ENCODE measurements around the gene GIGYF1. TPM values are rescaled to one million over a fixed set of nuclear protein-coding genes. Genes with fewer than 3 reads are reported as not detected.

Gene GIGYF1
- total RNA-seq, 1 donor from 2014 or later, result 53.8 TPM

- Mint-ChIP-seq H3K9me3 (no peaks in the 10 kb centered on the region), H3K36me3 (ENCODE audit: low read depth) (no peaks in the 10 kb centered on the region), H3K27ac (no peak overlapping the region), H3K4me1 (ENCODE audit: low read depth) (no peaks in the 10 kb centered on the region), H3K4me3 (no peak overlapping the region), H3K27me3 (ENCODE audit: insufficient read depth) (peaks cover 4% of the 10 kb centered on the region)
- intact Hi-C loops (cut with micrococcal nuclease), result no loop called here
- no peak for DNase-seq (ENCODE audit: low spot score)
Measured at GRCh38 chr7:100641860-100642533, 52.1 kb downstream of the GIGYF1 start.

- no peak for DNase-seq (ENCODE audit: low spot score)
- Mint-ChIP-seq H3K36me3 (ENCODE audit: low read depth) (no peaks in the 10 kb centered on the region), H3K9me3 (no peaks in the 10 kb centered on the region), H3K4me1 (ENCODE audit: low read depth) (no peaks in the 10 kb centered on the region), H3K27ac (no peak within 1 kb of the TSS), H3K27me3 (ENCODE audit: insufficient read depth) (peaks cover 4% of the 10 kb centered on the region), H3K4me3 (no peak within 1 kb of the TSS)
- intact Hi-C loops (cut with micrococcal nuclease), result no loop called here
Measured at GRCh38 chr7:100641463-100641859, 52.6 kb downstream of the GIGYF1 start, which contains the start of gene TFR2. TSS of gene TFR2 (minus strand) at chr7:100641552. CDS start at chr7:100641509, 43 bp downstream.

DNA sequence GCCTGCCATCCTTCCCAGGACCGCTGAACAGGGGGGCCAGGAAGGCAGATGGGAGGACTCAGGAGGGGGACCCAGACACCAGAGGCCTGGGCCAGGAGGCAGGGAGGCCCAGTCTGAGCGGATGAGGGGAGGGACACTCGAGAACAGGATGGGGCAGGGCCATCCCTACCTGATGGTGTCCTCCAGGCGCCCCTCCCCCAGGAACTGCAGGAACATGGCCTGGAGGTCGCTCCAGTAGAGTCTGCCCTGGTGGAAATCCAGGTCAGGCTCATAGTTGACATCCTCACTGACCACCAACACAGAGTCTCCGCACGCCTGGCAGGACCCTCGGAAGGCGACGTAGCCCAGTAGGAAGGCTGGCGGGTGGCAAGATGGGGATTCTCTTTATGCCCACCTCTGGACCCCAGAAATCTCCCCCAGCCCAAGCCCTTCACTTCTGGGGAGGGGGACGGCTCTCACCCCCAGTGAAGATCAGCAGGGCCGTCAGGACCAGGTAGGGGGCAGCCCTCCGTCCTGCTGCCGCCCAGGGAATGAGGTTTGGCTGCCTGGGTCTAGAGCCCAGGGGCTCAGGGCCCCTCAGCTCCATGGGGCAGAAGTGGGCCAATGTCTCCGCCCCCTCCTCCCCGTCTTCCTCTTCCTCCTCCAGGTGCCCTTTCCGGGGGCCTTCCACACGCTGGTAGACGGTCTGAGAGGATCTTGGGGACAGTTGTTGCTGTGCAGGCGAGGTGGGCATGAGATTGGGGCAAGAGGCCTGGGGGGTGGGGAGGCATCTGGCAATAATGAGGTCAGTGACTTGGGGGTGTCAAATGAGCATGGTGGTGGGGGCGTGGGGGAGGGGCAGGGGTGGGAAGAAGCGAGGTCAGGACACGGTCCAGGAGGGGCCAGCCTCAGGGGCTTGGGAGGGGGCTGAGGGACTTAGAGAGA, 53.3 kb downstream of the GIGYF1 start:
- intact Hi-C loops (cut with micrococcal nuclease), result no loop called here
- no peaks in the 10 kb centered on the region for H3K9me3 Mint-ChIP-seq
- no peak for DNase-seq (ENCODE audit: low spot score)
- no peaks in the 10 kb centered on the region for H3K36me3 Mint-ChIP-seq (ENCODE audit: low read depth)
- H3K4me3 Mint-ChIP-seq, result no peak overlapping the region
- H3K4me1 Mint-ChIP-seq (ENCODE audit: low read depth), result no peaks in the 10 kb centered on the region
- H3K27me3 Mint-ChIP-seq (ENCODE audit: insufficient read depth), result peaks cover 4% of the 10 kb centered on the region
- H3K27ac Mint-ChIP-seq, result no peak overlapping the region

DNA sequence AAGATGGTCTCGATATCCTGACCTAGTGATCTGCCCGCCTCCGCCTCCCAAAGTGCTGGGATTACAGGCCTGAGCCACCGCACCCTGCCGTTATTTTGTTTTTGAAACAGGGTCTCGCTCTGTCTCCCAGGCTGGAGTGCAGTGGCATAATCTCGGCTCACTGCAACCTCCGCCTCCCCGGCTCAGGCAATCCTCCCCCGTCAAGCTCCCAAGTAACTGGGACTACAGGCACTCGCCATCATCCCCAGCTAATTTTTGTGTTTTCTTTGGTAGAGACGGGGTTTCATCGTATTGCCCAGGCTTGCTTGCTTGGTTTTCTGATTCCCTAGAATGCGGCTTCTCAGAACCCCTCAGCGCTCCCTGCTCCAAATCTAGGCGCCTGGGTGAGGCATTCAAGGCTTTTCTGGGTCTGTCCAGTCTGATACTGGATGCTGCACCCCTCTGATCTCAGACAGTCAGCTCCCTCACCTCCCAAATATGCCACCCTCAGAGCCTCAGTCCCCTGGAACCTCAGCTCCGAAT, 54.0 kb downstream of the GIGYF1 start:
- no peaks in the 10 kb centered on the region for H3K4me1 Mint-ChIP-seq (ENCODE audit: low read depth)
- intact Hi-C loops (cut with micrococcal nuclease), result no loop called here
- DNase-seq (ENCODE audit: low spot score), result no peak
- no peak overlapping the region for H3K27ac Mint-ChIP-seq
- no peaks in the 10 kb centered on the region for H3K9me3 Mint-ChIP-seq
- no peaks in the 10 kb centered on the region for H3K27me3 Mint-ChIP-seq (ENCODE audit: insufficient read depth)
- no peak overlapping the region for H3K4me3 Mint-ChIP-seq
- no peaks in the 10 kb centered on the region for H3K36me3 Mint-ChIP-seq (ENCODE audit: low read depth)

DNA sequence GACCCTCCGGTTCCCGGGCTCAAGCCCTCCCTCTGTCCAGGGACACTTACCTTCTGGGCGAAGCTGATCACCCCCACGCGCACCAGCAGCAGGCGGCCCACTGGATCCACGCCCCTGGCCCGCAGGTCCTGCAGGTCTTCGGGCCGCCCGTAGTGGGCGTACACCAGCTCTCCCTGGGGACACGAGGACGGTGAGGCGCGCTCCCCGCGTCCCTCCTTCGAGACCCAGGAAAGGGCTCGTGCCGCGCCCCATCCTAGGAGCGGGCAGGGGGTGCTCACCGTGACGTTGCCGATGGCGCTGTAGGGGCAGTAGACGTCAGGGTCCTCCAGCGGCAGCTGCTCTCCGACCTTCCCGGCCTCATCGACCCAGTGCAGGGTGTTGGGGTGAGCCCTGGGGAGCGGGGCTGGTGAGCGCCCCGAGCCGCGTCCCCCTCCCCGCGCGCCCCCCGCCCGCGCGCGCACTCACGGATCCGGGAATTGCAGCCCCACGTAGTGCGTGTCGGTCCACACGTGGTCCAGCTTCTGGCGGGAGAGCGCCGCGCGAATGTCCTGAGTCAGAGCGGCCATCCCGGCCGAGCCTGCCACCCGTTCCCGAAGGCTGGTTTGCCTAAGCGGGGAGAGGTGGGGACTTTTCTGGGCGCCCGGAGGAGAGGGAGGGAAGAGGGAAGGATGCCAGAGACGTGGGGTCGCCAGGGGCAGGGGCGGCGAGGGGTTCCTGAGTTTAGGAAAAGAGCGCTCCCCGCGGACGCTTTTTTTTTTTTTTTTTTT, 60.9 kb downstream of the GIGYF1 start:
- H3K27ac Mint-ChIP-seq, result peak overlapping the region; percentile 92
- no peaks in the 10 kb centered on the region for H3K9me3 Mint-ChIP-seq
- intact Hi-C loops (cut with micrococcal nuclease), result loop anchor here (1.0 to 5.0 kb wide), 4 partner anchors 40 to 74 kb away; partner anchors contain the start of genes FBXO24, GNB2, LRCH4 and POP7
- H3K36me3 Mint-ChIP-seq (ENCODE audit: low read depth), result peaks cover 5% of the 10 kb centered on the region
- peaks cover 21% of the 10 kb centered on the region for H3K4me1 Mint-ChIP-seq (ENCODE audit: low read depth)
- DNase-seq (ENCODE audit: low spot score), result peak; percentile 57
- peak overlapping the region; percentile 92 for H3K4me3 Mint-ChIP-seq
- no peaks in the 10 kb centered on the region for H3K27me3 Mint-ChIP-seq (ENCODE audit: insufficient read depth)

DNA sequence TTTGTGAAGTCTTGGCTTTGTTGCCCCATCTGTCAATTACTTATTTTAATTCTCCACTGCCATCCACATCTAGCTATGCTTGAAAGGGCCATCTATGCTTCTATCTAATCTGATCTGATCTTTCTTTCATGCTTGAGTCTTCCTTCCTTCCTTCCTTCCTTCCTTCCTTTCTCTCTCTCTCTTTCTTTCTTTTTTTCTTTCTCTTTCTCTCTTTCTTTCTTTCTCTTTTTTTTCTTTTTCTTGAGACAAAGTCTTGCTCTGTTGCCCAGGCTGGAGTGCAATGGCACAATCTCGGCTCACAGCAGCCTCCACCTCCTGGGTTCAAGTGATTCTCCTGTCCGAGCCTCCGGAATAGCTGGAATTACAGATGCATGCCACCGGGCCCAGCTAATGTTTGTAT, 64.0 kb downstream of the GIGYF1 start:
- Mint-ChIP-seq H3K4me1 (ENCODE audit: low read depth) (peaks cover 36% of the 10 kb centered on the region), H3K4me3 (no peak overlapping the region), H3K27me3 (ENCODE audit: insufficient read depth) (no peaks in the 10 kb centered on the region), H3K27ac (peak overlapping the region; percentile 56), H3K9me3 (no peaks in the 10 kb centered on the region), H3K36me3 (ENCODE audit: low read depth) (peaks cover 6% of the 10 kb centered on the region)
- intact Hi-C loops (cut with micrococcal nuclease), result loop anchor here (5.0 kb wide), 1 partner anchor 77 kb away; the partner anchor contains the start of gene POP7
- DNase-seq (ENCODE audit: low spot score), result no peak

Other genes with a start within 250 kb of the GIGYF1 start
- 2.8 and 2.9 TPM in 2 replicates for gene SPACDR, start 230.0 kb downstream of the GIGYF1 start, total RNA-seq
- 126 and 134 TPM in 2 replicates for gene TSC22D4, start 215.0 kb downstream of the GIGYF1 start, total RNA-seq
- gene NYAP1, start 210.3 kb downstream of the GIGYF1 start, total RNA-seq, result 0.23 and 0.37 TPM in 2 replicates
- 113 and 124 TPM in 2 replicates for gene AGFG2, start 155.0 kb downstream of the GIGYF1 start, total RNA-seq
- 9.1 and 11.2 TPM in 2 replicates for gene SAP25, start 120.3 kb downstream of the GIGYF1 start, total RNA-seq
- gene LRCH4, start 108.1 kb downstream of the GIGYF1 start, total RNA-seq, result 104 and 107 TPM in 2 replicates
- 0.27 and 0.41 TPM in 2 replicates for gene FBXO24, start 107.9 kb downstream of the GIGYF1 start, total RNA-seq
- gene PCOLCE, start 91.9 kb downstream of the GIGYF1 start, total RNA-seq, result 4.3 and 4.7 TPM in 2 replicates
- 10.3 and 11.5 TPM in 2 replicates for gene MOSPD3, start 81.7 kb downstream of the GIGYF1 start, total RNA-seq
- gene TFR2, start 52.7 kb downstream of the GIGYF1 start, total RNA-seq, result 13.8 and 15.0 TPM in 2 replicates
- not detected in 2 replicates for gene ACTL6B, start 37.8 kb downstream of the GIGYF1 start, total RNA-seq
- 218 and 221 TPM in 2 replicates for gene GNB2, start 20.5 kb downstream of the GIGYF1 start, total RNA-seq
- 82.7 and 84.4 TPM in 2 replicates for gene POP7, start 11.9 kb upstream of the GIGYF1 start, total RNA-seq
- not detected in 2 replicates for gene EPO, start 26.2 kb upstream of the GIGYF1 start, total RNA-seq
- gene ZAN, start 39.3 kb upstream of the GIGYF1 start, total RNA-seq, result not detected in 2 replicates
- gene EPHB4, start 133.3 kb upstream of the GIGYF1 start, total RNA-seq, result 2.4 and 2.8 TPM in 2 replicates
- gene SLC12A9, start 158.5 kb upstream of the GIGYF1 start, total RNA-seq, result 46.0 and 47.9 TPM in 2 replicates
- 41.5 and 44.1 TPM in 2 replicates for gene TRIP6, start 173.1 kb upstream of the GIGYF1 start, total RNA-seq
- gene SRRT, start 180.9 kb upstream of the GIGYF1 start, total RNA-seq, result 294 and 306 TPM in 2 replicates
- gene UFSP1, start 195.5 kb upstream of the GIGYF1 start, total RNA-seq, result 4.1 and 5.5 TPM in 2 replicates
- gene ACHE, start 201.6 kb upstream of the GIGYF1 start, total RNA-seq, result 0.17 and 0.21 TPM in 2 replicates

All from activated T-helper 1 cell treated with anti-CD3 and anti-CD28 coated beads, Interleukin-12 subunit alpha, Interleukin-12 subunit beta, Interleukin-2, Interleukin-4 antibody, amounts not matched to agents 30 ng/mL and 10 ng/mL and 1 ng/mL, durations not matched to agents 14 hours and 24 hours and 36 hours (primary cell).